GM21786 (cell line): ENCODE data around the gene UBASH3A.

Experiments
- ATAC-seq: cut with Tn5 transposase; IDR thresholded peaks from one replicate; pipeline ENCODE4 v1.9.1; 2021; ENCODE audit not compliant: unreplicated experiment

Gene UBASH3A

GRCh38 chr21:42447182-42447581 lies 43.5 kb downstream of the UBASH3A start:
- no peak for ATAC-seq

GRCh38 chr21:42447732-42448131 lies 44.0 kb downstream of the UBASH3A start:
- ATAC-seq = no peak

- no peak for ATAC-seq
Observed at GRCh38 chr21:42448686-42449085, 45.0 kb downstream of the UBASH3A start.

GRCh38 chr21:42451941-42452340 lies 48.2 kb downstream of the UBASH3A start:
- ATAC-seq = no peak

GRCh38 chr21:42452401-42453223 lies 48.9 kb downstream of the UBASH3A start:
- no peak for ATAC-seq

- no peak for ATAC-seq
Observed at GRCh38 chr21:42453224-42453985, 49.7 kb downstream of the UBASH3A start.

- ATAC-seq = no peak
Observed at GRCh38 chr21:42453986-42454570, 50.4 kb downstream of the UBASH3A start.

- no peak for ATAC-seq
Observed at GRCh38 chr21:42454786-42455185, 51.1 kb downstream of the UBASH3A start.

- no peak for ATAC-seq
Observed at GRCh38 chr21:42455196-42455595, 51.5 kb downstream of the UBASH3A start.

GRCh38 chr21:42455754-42456440 lies 52.2 kb downstream of the UBASH3A start:
- ATAC-seq = no peak

- ATAC-seq = no peak
Observed at GRCh38 chr21:42456457-42456856, 52.8 kb downstream of the UBASH3A start.

- no peak for ATAC-seq
Observed at GRCh38 chr21:42459082-42459460, 55.4 kb downstream of the UBASH3A start.

GRCh38 chr21:42459546-42460215 lies 56.0 kb downstream of the UBASH3A start:
- no peak for ATAC-seq

- ATAC-seq = peak; percentile 60
Observed at GRCh38 chr21:42460391-42461184, 56.9 kb downstream of the UBASH3A start.

GRCh38 chr21:42461185-42461520 lies 57.5 kb downstream of the UBASH3A start:
- no peak for ATAC-seq

- ATAC-seq = no peak
Observed at GRCh38 chr21:42461881-42462877, 58.5 kb downstream of the UBASH3A start.

- ATAC-seq = no peak
Observed at GRCh38 chr21:42463861-42464515, 60.3 kb downstream of the UBASH3A start.
